ENCODE results near the gene CARD6. TPM values are rescaled to one million over a fixed set of nuclear protein-coding genes. Genes with fewer than 3 reads are reported as not detected.
A peak's percentile ranks its signal among the peaks of the same experiment; 100 is the strongest.

CARD6 gene, protein sequence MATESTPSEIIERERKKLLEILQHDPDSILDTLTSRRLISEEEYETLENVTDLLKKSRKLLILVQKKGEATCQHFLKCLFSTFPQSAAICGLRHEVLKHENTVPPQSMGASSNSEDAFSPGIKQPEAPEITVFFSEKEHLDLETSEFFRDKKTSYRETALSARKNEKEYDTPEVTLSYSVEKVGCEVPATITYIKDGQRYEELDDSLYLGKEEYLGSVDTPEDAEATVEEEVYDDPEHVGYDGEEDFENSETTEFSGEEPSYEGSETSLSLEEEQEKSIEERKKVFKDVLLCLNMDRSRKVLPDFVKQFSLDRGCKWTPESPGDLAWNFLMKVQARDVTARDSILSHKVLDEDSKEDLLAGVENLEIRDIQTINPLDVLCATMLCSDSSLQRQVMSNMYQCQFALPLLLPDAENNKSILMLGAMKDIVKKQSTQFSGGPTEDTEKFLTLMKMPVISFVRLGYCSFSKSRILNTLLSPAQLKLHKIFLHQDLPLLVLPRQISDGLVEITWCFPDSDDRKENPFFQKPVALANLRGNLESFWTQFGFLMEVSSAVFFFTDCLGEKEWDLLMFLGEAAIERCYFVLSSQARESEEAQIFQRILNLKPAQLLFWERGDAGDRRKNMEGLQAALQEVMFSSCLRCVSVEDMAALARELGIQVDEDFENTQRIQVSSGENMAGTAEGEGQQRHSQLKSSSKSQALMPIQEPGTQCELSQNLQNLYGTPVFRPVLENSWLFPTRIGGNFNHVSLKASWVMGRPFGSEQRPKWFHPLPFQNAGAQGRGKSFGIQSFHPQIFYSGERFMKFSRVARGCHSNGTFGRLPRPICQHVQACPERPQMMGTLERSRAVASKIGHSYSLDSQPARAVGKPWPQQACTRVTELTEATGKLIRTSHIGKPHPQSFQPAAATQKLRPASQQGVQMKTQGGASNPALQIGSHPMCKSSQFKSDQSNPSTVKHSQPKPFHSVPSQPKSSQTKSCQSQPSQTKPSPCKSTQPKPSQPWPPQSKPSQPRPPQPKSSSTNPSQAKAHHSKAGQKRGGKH
- total RNA-seq = 14.6 and 18.0 TPM in 2 replicates

DNA sequence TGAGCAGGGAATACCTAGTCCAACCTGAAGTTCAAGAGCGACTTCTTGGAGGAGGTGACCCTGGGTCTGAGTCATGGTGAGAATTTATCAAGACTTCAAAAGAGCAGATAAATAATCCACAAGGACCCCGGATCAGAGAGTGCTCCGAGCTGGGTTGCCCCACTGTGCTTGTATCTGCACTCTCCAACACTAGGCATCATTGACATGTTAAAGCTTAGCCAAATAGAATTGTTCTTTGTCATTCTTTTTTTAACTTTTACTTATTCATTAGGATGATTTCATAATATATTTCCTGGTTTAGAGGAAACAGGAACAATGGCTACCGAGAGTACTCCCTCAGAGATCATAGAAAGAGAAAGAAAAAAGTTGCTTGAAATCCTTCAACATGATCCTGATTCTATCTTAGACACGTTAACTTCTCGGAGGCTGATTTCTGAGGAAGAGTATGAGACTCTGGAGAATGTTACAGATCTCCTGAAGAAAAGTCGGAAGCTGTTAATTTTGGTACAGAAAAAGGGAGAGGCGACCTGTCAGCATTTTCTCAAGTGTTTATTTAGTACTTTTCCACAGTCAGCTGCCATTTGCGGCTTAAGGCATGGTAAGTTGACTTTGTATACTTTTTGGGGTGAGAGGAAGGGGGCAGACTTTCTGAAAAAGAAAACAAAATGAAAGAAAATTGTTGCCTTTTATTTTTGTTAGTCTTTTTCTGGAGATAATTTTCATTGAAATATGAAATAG lies at the start of gene CARD6:
Gene CARD6 (plus strand): TSS at position 300 of the 738 bp plus-strand sequence. CDS start 16 bp downstream, at position 316.

DNA sequence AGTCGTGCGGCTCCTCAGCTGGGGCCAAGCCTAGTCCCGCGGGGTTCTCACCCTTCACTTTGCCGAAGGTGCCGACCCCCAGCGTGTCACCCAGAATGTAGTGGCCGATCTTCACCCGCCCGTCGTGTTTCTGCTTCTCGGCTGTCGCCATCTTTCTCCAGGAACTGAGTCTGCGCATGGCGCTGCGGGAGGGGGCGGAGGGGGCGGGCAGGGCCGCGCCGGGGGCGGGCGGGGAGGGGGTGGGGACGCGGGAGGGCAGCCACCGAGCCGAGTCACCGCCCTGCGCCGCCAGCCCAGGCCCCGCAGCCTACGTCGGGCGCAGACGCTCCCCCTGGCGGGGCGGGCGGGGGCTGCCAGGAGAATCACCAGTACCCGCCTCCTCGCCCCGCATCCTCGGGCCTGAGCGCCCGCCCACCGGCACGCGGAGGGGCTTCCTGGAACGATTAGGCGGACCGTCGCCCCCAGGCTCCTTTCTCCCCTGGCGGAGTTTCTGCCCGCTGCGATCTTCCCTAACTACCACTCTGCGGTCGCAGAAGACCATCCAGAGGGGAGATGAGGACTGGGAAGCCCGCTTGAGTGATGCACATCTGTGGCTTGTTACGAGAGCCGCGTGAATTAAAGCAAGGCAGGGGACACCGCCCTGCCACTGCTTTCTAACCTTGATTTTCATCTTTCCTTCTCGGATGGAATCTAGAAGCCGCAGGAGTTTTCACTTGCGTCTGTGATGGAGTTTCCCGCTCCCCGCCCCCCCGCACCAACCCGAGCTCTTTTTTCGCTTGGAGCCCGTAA lies 43.0 kb upstream of the CARD6 start, which contains the start of gene PRKAA1:
Gene PRKAA1 (minus strand): TSS at position 363 of the 789 bp plus-strand sequence. CDS start 185 bp downstream, at position 178.

DNA sequence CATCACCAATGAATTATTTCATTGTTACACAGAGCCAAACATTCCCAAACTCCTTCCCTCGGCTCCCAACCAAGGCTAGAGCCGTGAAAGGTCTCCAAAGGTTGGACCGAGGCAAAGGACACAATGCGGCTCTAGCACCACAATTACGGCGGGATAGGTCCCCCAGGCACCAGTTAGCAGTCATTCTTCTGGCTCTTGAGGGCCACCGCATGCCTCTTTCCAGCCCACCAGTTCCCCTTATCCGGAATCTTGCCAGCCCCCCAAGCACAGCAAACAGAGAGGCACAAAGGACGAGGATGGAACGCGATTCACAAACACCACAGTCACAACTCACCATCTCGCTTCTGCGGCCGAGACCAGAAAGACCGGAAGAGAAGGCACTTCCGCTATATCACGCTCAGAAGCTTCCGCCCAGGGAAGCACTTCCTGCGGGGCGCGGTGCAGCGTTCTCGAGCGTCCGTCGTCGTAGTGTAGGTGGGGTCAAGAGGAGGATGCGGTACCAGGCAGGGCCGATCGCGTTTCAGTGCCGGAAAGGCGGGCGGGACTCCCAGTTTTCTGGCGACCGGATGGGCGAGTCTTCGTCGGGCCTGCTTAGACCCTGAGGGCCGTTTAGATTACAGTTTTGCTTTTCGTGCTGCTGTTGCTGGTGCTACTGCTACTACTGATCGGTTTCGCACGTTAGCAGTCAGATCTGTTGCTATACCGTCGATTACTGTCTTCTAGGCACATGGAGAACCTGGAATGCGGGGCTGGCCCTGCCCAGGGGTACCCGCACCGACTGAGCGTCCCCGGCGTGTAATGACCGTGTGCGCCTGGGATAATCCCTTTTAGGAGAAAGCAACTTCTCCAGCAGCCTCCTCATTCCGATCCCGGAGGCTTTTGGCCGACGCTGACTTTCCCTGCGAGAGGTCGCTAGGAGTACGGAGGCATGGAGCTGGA lies 6.0 kb upstream of the CARD6 start, which contains the start of gene RPL37:
Gene RPL37 (minus strand): TSS at position 374 of the 939 bp plus-strand sequence. CDS start 37 bp downstream, at position 337.

DNA sequence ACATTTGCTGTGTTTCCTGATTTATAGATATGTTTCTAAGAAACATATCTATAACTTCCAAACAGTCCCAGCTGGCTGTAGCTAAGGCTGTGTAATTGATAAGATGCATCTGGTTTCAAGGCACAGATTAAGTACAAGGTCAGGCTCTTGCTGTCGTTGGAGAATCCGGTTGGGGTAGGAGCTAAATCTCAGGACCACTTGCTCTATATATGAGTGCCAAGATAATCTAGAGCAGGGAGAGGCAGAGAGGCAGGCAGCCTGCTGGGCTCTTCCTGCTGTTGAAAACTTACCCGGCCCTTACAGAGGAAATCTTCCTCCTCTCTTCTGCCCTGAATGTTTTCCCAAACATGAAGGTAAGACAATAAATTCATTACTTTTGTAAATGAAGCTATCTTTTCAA lies 68.1 kb downstream of the CARD6 start, which contains the start of gene C7:
Gene C7 (plus strand): TSS at position 234 of the 400 bp plus-strand sequence. CDS start 114 bp downstream, at position 348.

Small RNA genes within 50 kb of the gene (small RNA-seq; reads per million reads assigned to genes)
- gene SNORD72 = 15.8 reads per million, percentile 94 among the genes with 10 or more reads in this experiment

Other genes with a start within 250 kb of the CARD6 start
- gene PTGER4, start 161.5 kb upstream of the CARD6 start, total RNA-seq = 16.4 and 29.9 TPM in 2 replicates
- 10.4 and 13.1 TPM in 2 replicates for gene TTC33, start 85.4 kb upstream of the CARD6 start, total RNA-seq
- gene PRKAA1, start 43.0 kb upstream of the CARD6 start, total RNA-seq = 106 and 118 TPM in 2 replicates
- 83.5 and 210 TPM in 2 replicates for gene RPL37, start 6.1 kb upstream of the CARD6 start, total RNA-seq
- gene C7, start 68.1 kb downstream of the CARD6 start, total RNA-seq = not detected in 2 replicates
- not detected in 2 replicates for gene MROH2B, start 230.0 kb downstream of the CARD6 start, total RNA-seq